HEK293T (cell line): ENCODE results near the gene LAMC1.

ENCODE experiments used
- ARNT ChIP-seq: fragments of 450-650 bp; IDR thresholded peaks from 2 replicates; pipeline ENCODE4 v1.6.1; 2017; ENCODE audit warnings: mild to moderate bottlenecking
- FOXA1 ChIP-seq: fragments of 450-650 bp; IDR thresholded peaks from 2 replicates; pipeline ENCODE4 v1.6.1; 2016; ENCODE audit warnings: mild to moderate bottlenecking
- FOXM1 ChIP-seq: fragments of 450-650 bp; IDR thresholded peaks from 2 replicates; pipeline ENCODE4 v1.6.1; 2017; ENCODE audit warnings: mild to moderate bottlenecking, borderline replicate concordance
- HDGF ChIP-seq: fragments of 450-650 bp; IDR thresholded peaks from 2 replicates; pipeline ENCODE4 v1.6.1; 2017; ENCODE audit warnings: antibody characterized with exemption, borderline replicate concordance
- SP1 ChIP-seq: fragments of 450-650 bp; IDR thresholded peaks from 2 replicates; pipeline ENCODE4 v1.6.1; 2017
- SUZ12 ChIP-seq: fragments of 450-650 bp; IDR thresholded peaks from 2 replicates; pipeline ENCODE4 v1.6.1; 2016; ENCODE audit warnings: mild to moderate bottlenecking
- ZNF384 ChIP-seq: fragments of 450-650 bp; IDR thresholded peaks from 2 replicates; pipeline ENCODE4 v1.6.1; 2016

- TF ChIP-seq HDGF (no peak), SUZ12 (no peak), ZNF384 (no peak), FOXA1 (no peak), ARNT (no peak), FOXM1 (no peak), SP1 (no peak)
These were observed 19.1 kb upstream of the LAMC1 start for GRCh38 chr1:183004141-183004540.
